Fibroblast of peridontal ligament (primary cell): ENCODE measurements around the gene KRI1.

Experiments used
- DNase-seq: peaks from one replicate; pipeline ENCODE4 v3.0.0-alpha.2; 2010; ENCODE audit errors: extremely low read depth

KRI1 gene

DNA sequence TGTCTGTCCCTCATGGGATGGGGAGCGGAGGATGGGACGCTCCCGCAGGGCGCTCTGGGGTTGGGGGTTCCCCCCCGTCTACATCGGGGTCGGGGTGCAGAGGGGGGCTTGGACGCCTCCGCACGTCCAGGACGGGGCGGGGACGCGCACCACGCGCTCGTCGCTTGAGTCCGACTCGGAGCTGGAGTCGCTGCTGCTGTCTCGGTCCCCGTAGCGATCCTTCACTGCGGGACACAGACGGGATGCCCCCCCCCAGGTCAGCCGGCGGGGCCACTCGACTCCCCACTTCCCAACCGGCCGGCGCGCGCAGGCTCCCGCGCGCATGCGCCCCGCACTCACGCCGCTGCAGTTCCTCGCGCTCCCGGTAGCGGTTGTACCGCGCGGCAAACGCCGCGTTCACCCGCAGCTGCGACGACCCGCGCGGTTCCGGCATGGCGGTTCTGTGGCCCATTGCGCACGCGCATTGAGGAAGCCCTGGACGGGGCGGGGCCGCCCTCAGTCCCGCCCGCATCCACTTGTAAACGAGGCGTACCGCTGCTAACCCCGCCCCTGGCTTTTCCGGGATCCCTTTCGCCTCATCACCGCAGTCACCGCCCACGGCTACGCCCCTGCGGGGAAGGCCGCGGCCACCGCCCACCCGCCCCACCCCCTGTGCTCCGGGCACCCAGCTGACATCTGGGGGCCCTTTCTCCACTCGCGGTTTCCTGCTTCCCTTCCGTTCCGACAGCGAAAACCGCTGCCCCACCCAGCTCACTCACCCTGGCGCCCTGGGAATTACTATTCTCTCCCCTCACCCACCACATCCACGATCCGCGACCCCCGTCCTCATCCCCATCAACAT is at the start of gene KRI1:
TSS of gene KRI1 (minus strand) at position 444 of the 841 bp plus-strand sequence. CDS start at position 433, 11 bp downstream.
- peak; percentile 96 for DNase-seq

DNA sequence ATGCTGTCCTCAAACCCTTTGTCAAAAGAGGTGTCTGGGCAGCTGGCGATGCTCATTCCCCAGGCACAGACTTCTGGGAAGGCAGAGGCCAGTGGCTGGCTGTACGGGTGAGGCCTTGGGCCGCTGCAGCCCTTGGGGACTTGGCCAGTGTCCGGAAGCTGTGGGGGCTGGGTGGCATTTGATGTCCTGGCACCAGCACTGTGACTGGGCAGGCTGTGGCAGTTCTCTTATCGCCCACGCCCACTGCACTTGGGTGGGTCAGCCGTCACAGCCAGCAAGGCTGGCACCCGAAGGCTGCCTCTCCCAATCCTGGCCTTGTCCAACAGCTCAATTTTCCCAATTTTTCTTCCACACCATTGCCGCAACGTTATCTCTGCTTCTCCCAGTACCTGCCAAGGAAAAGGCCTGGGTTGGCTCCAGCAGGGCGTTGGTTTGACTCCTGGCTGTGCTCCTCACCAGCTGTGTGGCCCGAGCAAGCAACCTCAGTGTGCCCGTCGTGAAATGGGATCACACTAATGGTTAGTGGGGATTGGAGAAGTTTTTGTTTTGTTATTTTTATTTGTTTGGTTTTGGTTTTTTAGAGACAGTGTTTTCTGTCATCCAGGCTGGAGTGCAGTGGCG is 46.8 kb upstream of the KRI1 start:
- DNase-seq: no peak

DNA sequence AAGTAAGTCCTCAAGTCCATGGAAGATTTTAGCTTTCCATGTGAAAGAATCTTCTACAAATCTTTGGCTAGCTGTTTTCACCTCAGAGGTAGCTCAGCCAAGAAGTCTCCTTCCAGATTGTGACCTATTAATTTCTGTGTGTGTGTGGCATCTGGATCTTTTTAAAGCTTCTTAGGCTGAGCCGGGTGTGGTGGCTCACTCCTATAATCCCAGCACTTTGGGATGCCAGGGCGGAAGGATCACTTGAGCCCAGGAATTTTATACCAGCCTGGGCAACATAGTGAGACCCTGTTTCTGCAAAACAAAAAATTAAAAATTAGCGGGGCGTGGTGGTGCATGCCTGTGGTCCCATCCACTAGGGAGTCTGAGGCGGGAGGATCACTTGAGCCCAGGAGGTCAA is 46.1 kb upstream of the KRI1 start:
- DNase-seq: no peak

DNA sequence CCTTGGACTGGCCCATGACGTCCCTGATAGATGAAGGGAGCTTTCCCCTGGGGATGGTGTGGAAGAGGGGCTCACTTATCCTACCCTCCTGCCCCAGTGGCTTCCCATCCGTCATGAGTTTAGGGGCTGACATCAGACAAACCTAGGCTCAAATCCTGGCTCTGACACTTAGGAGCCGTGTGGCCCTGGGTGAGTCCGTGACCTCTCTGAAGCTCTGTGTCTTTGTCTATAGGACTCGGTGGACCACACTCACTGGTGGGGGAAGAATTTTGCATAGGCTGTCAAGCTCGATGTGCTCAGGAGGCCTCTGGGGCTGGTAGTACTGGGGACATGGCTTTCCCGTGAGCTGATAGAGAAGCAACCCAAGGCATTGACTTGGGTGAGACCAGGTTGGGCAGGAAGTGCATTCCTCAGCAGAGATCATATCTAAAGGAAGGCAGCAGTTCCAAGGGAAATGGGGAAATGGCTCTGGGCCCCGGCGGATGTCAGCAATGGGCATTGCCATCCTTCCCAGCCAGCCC is 38.7 kb upstream of the KRI1 start:
- no peak for DNase-seq

DNA sequence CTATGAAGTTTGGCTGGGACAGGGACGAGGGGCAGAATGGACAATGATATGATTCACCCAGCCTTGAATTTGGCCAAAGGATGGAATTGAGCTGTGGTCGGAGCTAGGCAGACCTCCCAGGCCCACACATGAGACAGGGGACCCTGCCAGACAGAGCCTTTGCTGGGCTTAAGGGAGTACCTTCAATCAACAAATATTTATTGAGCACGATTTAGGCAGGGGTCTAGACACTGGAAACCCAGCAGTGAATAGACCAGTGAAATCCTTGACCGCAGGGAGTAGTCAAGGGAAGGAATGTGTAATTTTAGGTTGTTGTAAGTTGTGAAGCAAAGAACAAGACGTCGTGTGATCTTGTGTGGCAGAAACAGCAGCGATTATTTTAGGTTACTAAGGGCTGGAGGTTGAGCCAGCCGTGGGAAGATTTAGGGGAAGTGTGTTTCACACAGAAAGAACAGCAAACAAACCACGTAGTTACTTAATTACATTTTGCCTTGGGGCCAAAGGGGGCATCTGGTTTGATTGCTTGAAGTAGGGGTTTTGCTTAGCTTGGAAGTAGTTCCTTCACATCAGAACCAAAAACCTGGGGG is 38.2 kb upstream of the KRI1 start:
- DNase-seq: peak; percentile 52

DNA sequence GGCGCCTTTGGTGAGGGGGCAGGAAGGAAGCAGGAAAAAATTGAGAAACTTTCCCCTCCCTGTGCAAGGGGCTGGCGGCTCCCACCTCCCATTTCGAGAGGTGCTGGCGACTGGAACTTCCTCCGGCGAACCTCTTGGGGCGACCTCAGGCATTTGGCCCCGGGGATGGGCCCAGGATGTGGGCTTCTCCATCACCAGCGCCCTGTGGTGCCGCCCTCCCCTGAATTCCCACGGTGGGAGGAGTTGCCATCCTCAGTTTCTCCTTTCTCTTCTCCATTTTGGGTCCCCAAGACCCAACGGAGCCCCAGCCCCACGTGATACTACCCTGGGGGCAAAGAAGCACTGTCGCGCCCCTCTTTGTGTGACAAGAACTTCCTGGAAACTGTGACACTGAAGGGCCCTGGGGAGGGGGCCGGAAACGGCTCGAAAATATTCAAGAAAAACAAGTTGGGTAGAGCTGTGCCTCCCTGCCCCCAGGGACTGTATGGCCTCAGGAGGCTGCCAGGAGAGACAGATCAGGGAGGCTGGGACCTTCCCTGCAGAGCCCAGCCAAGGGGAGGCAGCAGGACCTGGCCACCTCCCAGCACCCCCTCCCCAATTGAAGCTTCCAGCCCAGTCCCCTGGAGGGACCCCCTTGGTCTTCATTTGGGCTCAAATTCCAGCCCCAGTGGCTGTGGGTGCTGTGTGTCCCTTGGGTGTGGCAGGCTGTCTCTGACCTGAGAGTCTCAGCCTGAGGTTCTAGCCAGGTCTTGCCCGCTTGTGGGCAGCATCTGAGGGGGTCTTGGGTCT is 37.5 kb upstream of the KRI1 start:
- no peak for DNase-seq

DNA sequence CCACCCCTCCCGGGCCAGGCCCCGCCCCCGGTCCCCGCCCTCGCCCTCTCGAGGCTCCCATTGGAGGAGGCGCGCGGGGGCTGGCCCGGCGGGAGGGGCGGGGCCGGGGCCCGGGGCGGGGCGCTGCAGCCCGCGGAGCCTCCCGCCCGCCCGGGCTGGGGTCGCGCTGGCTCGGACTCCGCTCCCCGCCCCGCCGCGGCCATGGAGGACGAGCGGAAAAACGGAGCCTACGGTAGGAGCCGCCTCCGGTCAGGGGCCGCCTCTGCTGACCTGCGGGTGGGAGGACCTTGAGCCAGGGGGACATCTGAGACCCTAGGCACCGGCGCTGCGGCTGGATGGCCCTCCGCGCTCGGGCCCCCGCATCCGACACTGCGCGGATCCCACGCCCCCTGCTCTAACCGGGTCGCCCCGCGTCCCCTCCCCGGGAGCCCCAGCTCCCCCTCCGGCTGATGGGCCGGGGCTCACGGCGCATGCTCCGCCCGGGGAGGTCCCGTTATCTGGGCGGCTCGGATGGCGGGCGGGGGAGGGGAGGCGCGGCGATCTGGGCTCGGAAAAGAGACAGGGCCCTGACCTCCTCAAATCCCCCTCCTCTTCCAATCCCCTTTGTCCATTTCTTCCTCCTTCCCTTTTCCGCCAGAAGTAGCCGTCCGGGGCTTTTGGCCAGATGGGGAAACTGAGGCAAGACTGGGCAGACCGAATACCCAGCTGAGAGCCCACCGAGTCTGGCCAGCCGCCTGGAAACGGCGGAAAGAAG is 36.7 kb upstream of the KRI1 start:
- DNase-seq: peak; percentile 53

DNA sequence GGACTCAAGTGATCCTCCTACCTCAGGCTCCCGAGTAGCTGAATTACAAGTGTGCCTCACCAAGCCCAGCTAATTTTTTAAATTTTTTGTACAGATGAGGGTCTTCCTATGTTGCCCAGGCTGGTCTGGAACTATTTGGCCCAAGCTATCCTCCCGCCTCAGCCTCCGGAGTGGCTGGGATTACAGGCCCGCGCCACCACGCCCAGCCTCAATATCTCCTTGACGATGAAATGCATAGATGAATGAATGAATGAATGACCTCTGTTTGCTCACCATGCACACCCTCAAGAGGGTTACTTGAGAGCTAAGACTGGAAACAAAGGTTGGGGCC is 36.2 kb upstream of the KRI1 start:
- DNase-seq: no peak

DNA sequence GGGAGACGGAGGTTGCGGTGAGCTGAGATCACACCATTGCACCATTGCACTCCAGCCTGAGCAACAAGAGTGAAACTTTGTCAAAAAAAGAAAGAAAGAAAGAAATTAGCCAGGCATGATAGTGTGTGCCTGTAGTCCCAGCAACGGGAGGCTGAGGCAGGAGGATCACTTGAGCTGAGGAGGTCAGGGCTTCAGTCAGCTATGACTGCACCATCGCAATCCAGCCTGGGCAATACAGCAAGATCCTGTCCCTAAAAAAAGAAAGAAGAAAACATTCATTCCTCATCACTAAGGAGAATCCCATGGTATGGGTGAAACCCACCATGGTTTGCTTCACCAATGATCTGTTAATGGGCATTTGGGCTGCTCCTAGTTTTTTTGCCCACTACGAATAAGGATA is 34.3 kb upstream of the KRI1 start:
- DNase-seq: no peak

DNA sequence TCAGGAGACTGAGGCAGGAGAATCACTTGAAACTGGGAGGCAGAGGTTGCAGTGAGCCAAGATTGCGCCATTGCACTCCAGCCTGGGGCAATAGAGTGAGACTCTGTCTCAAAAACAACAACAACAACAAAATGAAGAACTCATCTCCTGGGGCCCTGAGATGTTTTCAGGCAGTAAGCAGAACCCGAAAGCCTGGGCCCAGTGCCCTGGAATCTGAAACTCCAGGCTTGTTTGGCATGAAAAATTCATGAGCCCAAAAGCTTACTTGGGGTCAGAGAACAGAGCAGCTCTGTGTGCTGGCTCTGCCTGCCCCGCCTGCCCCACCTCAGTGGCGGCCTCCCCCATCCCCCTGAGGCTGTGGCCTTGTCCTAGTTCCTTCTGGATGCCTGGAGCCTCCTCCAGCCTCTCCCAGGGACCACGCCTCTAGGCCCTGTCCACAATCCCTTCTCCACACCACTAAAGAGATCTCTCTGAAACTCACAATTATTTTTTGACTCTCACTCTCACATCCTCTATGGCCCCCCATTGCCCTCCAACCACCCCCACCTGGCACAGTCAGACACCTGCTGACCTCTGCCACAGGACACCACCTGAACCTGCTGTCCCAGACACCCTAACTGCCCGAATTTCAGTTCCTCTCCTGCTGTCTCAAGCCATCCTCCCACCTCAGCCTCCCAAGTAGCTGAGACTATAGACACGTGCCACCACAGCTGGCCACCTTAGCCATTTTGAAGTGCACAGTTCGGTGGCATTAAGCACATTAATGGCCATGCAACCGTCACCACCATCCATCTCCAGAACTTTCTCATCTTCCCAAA is 28.2 kb upstream of the KRI1 start:
- peak; percentile 26 for DNase-seq

DNA sequence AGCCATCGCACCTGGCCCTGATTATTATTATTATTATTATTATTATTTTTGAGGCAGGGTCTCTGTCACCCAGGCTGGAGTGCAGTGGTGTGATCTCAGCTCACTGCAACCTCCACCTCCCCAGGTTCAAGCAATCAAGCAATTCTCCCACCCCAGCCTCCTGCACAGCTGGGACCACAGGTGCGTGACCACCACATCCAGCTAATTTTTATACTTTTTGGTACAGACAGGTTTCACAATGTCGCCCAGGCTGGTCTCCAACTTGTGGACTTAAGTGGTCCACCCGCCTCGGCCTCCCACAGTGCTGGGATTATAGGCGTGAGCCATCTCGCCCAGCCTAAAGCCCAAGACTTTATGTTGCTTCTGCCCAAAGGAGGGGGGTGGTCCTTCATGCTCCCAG is 27.3 kb upstream of the KRI1 start:
- no peak for DNase-seq

DNA sequence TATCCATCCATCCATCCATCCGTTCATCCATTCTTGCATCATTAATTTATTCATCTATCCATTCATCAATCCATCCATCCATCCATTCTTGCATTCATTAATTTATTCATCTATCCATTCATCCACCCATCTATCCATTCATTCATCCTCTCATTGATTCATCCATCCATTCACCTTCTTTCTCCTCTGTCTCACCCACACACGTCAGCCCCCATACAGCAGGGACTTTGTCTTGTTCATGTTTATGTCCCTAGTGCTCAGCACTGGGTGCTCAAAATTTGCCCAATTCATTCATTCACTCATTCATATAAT is 22.0 kb upstream of the KRI1 start:
- DNase-seq: no peak

DNA sequence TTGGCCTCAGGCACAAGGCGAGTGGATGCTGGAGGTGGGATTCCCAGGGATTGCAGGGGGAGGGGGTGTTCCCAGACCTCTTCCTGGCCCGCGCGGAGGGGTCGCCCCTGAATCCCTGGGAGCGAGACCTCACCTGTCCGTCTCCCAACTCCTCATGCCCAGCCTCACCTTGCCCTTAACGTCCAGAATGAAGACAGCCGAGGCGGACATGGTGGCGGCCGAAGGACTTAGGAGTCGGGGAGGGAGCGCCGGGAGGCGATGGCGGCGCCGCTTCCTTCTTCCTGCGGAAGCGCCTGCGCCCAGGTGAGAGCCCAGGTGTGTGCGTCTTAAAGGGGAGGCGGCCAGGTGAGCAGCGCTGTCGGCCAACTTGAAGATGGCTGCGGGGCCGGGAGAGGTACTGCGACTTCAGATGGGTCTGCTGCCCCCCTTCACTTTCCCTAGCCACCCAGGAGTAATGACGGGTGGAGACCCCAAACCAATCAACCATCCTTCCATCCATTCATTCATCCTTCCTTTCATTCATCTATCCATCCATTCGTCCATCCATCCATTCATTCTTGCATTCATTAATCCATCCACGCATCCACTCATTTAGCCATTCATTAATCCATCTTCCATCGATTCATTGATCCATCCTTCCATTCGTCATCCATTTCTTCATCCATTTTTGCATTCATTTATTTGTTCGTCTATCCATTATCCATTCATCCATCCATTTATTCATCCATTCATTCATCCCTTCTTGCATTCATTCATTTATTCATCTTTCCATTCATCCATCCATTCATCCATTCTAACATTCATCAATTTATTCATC is 21.4 kb upstream of the KRI1 start, which contains the start of gene AP1M2:
TSS of gene AP1M2 (minus strand) at position 291 of the 817 bp plus-strand sequence. CDS start at position 210, 81 bp downstream.
- no peak for DNase-seq

DNA sequence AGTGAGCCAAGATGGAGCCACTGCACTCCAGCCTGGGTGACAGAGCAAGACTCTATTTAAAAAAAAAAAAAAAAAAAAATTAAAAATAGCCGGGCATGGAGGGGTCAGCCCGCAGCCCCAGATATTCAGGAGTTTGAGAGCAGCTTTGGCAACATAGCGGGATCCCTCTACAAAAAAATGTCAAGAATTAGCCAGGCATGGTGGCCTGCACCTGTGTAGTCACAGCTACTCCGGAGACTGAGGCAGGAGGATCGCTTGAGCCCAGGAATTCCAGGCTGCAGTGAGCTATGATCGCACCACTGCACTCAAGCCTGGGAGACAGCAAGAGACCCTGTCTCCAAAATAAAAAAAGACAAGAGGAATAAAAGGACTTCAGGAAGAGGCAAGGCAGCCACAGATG is 20.6 kb upstream of the KRI1 start:
- DNase-seq: no peak

DNA sequence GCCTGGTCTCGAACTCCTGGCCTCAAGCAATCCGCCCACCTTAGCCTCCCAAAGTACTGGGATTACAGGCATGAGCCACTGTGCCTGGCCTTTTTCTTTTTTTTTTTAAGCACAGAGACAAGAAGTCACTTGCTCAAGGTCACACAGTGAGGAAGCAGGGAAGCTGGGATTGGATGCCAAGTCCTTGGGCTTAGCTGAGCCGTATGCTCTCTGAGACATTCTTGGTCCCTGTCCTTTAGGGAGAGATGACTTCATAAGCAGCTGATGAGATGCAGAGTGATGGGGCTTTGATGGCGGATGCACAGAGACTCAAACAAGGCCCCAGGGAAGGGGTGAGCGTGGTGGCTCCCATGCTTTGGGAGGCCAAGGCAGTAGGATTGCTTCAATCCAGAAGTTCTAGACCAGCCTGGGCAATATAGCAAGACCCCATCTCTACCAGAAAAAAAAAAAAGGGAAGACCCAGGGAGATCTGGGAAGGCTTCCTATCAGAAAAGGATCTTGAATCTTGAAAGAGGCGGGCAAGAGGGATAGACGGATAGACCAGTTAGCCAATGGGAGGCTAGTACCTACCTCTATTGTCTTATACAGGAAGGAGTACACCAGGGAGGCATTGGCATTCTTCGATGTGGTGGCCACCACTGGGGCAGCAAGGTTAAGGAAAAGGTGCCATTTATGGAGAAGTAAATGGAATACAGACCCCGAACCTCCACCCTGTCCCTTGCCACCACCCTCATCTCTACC is 17.4 kb upstream of the KRI1 start:
- DNase-seq: no peak

DNA sequence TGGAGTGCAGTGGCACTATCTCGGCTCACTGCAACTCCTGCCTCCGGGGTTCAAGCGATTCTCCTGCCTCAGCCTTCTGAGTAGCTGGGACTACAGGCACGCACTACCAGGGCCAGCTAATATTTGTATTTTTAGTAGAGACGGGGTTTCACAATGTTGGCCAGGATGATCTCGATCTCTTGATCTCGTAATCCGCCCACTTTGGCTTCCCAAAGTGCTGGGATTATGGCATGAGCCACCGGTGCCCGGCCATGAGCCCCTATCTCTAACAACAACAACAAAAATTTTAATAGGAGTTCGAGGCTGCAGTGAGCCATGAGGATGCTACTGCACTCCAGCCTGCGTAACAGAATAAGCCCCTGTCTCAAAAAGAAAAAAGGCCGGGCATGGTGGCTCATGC is 16.3 kb upstream of the KRI1 start:
- no peak for DNase-seq

DNA sequence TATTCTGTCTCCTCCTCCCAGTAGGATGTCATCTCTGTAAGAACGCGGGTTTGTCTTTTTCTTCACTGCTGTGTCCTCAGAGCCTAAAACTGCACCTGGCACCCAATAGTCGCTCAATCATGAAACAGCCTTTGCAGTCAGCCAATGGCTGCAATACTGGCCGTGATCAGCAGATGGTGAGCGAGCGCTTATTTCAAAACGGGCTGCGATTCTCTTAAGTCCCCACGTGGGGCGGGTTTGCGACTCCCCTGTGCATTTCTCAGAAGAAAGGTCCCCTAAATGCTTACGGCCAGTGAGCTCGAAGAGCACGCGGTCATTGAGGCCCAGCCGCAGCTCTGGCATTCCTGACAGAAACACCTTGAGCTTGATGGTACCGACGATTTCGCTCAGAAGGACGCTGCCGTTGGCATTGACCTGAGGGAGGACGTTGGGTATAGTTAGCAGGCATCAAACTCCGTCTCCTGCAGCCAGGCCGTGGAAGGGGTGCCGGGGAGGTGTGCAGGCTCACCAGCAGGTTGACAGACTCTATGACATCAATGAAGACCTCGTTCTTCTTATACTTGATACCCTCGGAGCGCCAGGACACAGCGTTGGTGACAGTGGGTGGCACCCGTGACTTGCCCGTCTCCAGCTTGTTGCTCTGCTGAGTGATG is 15.3 kb upstream of the KRI1 start:
- DNase-seq: peak; percentile 93

DNA sequence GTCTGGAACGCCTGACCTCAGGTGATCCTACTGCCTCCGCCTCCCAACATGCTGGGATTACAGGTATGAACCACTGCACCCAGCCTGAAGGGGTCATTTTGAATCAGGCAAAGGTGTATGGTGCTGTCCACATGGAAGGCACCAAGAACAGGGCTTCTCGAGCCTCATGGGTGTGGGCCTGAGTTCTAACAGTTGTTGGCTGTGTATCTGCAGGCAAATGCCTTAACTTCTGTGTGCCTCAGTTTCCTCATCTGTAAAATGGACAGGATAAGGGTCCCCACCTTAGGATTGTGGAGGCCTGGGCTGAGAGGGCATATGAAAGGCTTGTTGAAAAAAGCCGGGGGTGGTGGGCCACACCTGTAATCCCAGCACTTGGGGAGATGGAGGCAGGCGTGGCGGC is 12.1 kb upstream of the KRI1 start:
- DNase-seq: no peak
